GM23248 (cell line): Measurements from ENCODE around the gene INPP5A.

Experiments used
- EZH2 ChIP-seq: fragments of 200-600 bp; sonication (generic); IDR thresholded peaks from 2 replicates; pipeline ENCODE4 v1.6.1; 2018; ENCODE audit warnings: antibody characterized with exemption, mild to moderate bottlenecking; ENCODE audit not compliant: insufficient read depth, poor library complexity, severe bottlenecking
- EZH2phosphoT487 ChIP-seq: fragments of 200-600 bp; sonication (generic); IDR thresholded peaks from 2 replicates; pipeline ENCODE4 v1.6.1; 2018; ENCODE audit warnings: antibody characterized with exemption, moderate library complexity, mild to moderate bottlenecking, low read depth; ENCODE audit not compliant: insufficient read depth

GRCh38 chr10:132590752-132591121 lies 53.1 kb downstream of the INPP5A start:
- TF ChIP-seq EZH2phosphoT487 (no peak), EZH2 (no peak)
